GM12878 (cell line): ENCODE measurements around the gene HSPA12B. TPM values are rescaled to one million over a fixed set of nuclear protein-coding genes. Genes with fewer than 3 reads are reported as not detected.

ENCODE experiments used
- ATAC-seq: fragments of 200-7000 bp; cut with Tn5 transposase; 3 replicates; pipeline ENCODE4 v1.9.1; 2020; ENCODE audit warnings: mild to moderate bottlenecking, moderate library complexity
- BruUV-seq: library from RNA; stranded (reverse); fragments of 400-500 nt; replicated peaks from 2 replicates; lab custom pipeline; 2021; lab: Mats Ljungman, UMichigan
- CTCF ChIA-PET: fragments of 300-600 bp; sonication (Branson Sonifier 250); formaldehyde crosslinking; extraction: SDS; loops from one replicate; lab custom pipeline; 2021; ENCODE audit warnings: inconsistent platforms; lab: Yijun Ruan, JAX
- POLR2A ChIA-PET: fragments of 350-600 bp; formaldehyde crosslinking; extraction: SDS; loops from one replicate; lab custom pipeline; 2021; ENCODE audit warnings: inconsistent platforms; lab: Charles Lee
- RAD21 ChIA-PET: fragments of 300-600 bp; sonication (Branson Sonifier 250); formaldehyde crosslinking; loops from one replicate; lab custom pipeline; 2023; ENCODE audit warnings: antibody characterized with exemption; ENCODE audit not compliant: unreplicated experiment; lab: Charles Lee
- SMC1A ChIA-PET: fragments of 300-600 bp; sonication (Branson Sonifier 250); formaldehyde crosslinking; loops from one replicate; lab custom pipeline; 2023; ENCODE audit not compliant: unreplicated experiment, uncharacterized antibody; lab: Charles Lee
- DNase-seq: peaks from one replicate; pipeline ENCODE4 v3.0.0-alpha.2; 2011; ENCODE audit warnings: low read depth, low spot score
- FAIRE-seq: peaks from 3 replicates; lab custom pipeline; 2011; peaks lifted over from hg19 to GRCh38; lab: Jason Lieb, UNC
- H2AFZ ChIP-seq: 2 replicates; pipeline ENCODE4 v1.6.0; 2011; ENCODE audit warnings: low read depth, low read length, control low read depth; ENCODE audit not compliant: control insufficient read depth
- H3K27ac ChIP-seq: 2 replicates; pipeline ENCODE4 v1.5.1; 2011; ENCODE audit warnings: control low read depth; ENCODE audit not compliant: control insufficient read depth, insufficient read depth
- H3K27me3 ChIP-seq, 2 experiments: replicated peaks in 1 of 2; 2 replicates each; pipeline versions ENCODE4 v1.6.0 to v1.6.1; 2011; ENCODE audit warnings: low read length in 1 of 2; ENCODE audit not compliant: control insufficient read depth in 2 of 2, insufficient read depth in 2 of 2
- H3K36me3 ChIP-seq, 2 experiments: 2 replicates each; pipeline ENCODE4 v1.5.1; 2011; ENCODE audit warnings: low read length in 1 of 2; ENCODE audit not compliant: control insufficient read depth in 2 of 2, insufficient read depth in 2 of 2
- H3K4me1 ChIP-seq: 2 replicates; pipeline ENCODE4 v1.6.1; 2011; ENCODE audit warnings: mild to moderate bottlenecking, low read length, moderate library complexity, mixed read lengths; ENCODE audit not compliant: control insufficient read depth, insufficient read depth
- H3K4me2 ChIP-seq: 2 replicates; pipeline ENCODE4 v1.6.0; 2011; ENCODE audit warnings: control low read depth; ENCODE audit not compliant: control insufficient read depth, insufficient read depth
- H3K4me3 ChIP-seq: fragments of 200-600 bp; sonication (generic); 2 replicates; pipeline ENCODE4 v1.5.1; 2016
- H3K79me2 ChIP-seq: 2 replicates; pipeline ENCODE4 v1.6.0; 2011; ENCODE audit warnings: low read length; ENCODE audit not compliant: control insufficient read depth, insufficient read depth
- H3K9ac ChIP-seq: 2 replicates; pipeline ENCODE4 v1.8.0; 2011; ENCODE audit warnings: low read length, control low read depth, mixed read lengths; ENCODE audit not compliant: control insufficient read depth, insufficient read depth
- H3K9me3 ChIP-seq: replicated peaks from 3 replicates; pipeline ENCODE4 v1.5.1; 2011; ENCODE audit warnings: mild to moderate bottlenecking, low read length; ENCODE audit not compliant: control insufficient read depth, insufficient read depth
- H4K20me1 ChIP-seq: 2 replicates; pipeline ENCODE4 v1.6.0; 2011; ENCODE audit not compliant: control insufficient read depth, insufficient read depth
- ASH2L ChIP-seq: fragments of 300-600, 200-600 bp; sonication (generic); IDR thresholded peaks from 2 replicates; pipeline ENCODE4 v1.6.1; 2017; ENCODE audit warnings: low read depth, mild to moderate bottlenecking, borderline replicate concordance
- BACH1 ChIP-seq: fragments of 450-650 bp; IDR thresholded peaks from 2 replicates; pipeline ENCODE4 v1.6.1; 2017; ENCODE audit warnings: mild to moderate bottlenecking, borderline replicate concordance
- BMI1 ChIP-seq: fragments of 450-650 bp; IDR thresholded peaks from 2 replicates; pipeline ENCODE4 v1.6.1; 2016; ENCODE audit warnings: mild to moderate bottlenecking, moderate library complexity, borderline replicate concordance
- HDGF ChIP-seq: fragments of 450-650 bp; IDR thresholded peaks from 2 replicates; pipeline ENCODE4 v1.6.1; 2016; ENCODE audit warnings: antibody characterized with exemption
- JUNB ChIP-seq: IDR thresholded peaks from 2 replicates; pipeline ENCODE4 v1.6.1; 2016; ENCODE audit warnings: antibody characterized with exemption, mild to moderate bottlenecking
- KDM1A ChIP-seq: fragments of 200-600 bp; sonication (generic); IDR thresholded peaks from 2 replicates; pipeline ENCODE4 v1.6.1; 2016; ENCODE audit warnings: borderline replicate concordance
- MLLT1 ChIP-seq: fragments of 450-650 bp; IDR thresholded peaks from 2 replicates; pipeline ENCODE4 v1.6.1; 2016; ENCODE audit warnings: mild to moderate bottlenecking
- RB1 ChIP-seq: fragments of 450-650 bp; formaldehyde crosslinking; IDR thresholded peaks from 2 replicates; pipeline ENCODE4 v1.6.1; 2017; ENCODE audit warnings: mild to moderate bottlenecking, borderline replicate concordance
- RBBP5 ChIP-seq: fragments of 200-600 bp; sonication (generic); conservative IDR thresholded peaks from 2 replicates; pipeline ENCODE4 v1.6.1; 2016
- SIX5 ChIP-seq: IDR thresholded peaks from 2 replicates; pipeline ENCODE4 v1.6.1; 2011; ENCODE audit warnings: mild to moderate bottlenecking, low read depth, low read length, moderate library complexity; ENCODE audit not compliant: severe bottlenecking
- STAT1 ChIP-seq: fragments of 450-650 bp; conservative IDR thresholded peaks from 2 replicates; pipeline ENCODE4 v1.6.1; 2014; ENCODE audit warnings: antibody characterized with exemption, mild to moderate bottlenecking
- ZZZ3 ChIP-seq: IDR thresholded peaks from 2 replicates; pipeline ENCODE4 v1.6.1; 2011; ENCODE audit warnings: low read depth; ENCODE audit not compliant: control insufficient read depth, insufficient read length
- WGBS: methylation state at CpG from one replicate; pipeline ENCODE4 v1.1.6; 2016; ENCODE audit warnings: low lambda C conversion rate; ENCODE audit not compliant: insufficient replicate concordance, insufficient coverage; ENCODE audit errors: missing lambda C conversion rate; 5-methylcytosine and 5-hydroxymethylcytosine counted together
- in situ Hi-C: fragments of 300-500 bp; cut with MboI; formaldehyde crosslinking; loops from 9 replicates; pipeline ENCODE4 v1.14.3; 2018; ENCODE audit warnings: mixed read lengths
- intact Hi-C: fragments of 100-400 bp; cut with micrococcal nuclease; formaldehyde crosslinking; loops from one replicate; pipeline ENCODE4 v1.14.2; 2022; ENCODE audit not compliant: unreplicated experiment
- polyA plus RNA-seq, 11 experiments: library from polyadenylated mRNA; depleted of rRNA in 4 of 11; unstranded in 6 of 11; stranded (reverse) in 5 of 11; fragments of >200 nt; fragmentation: Nextera tagmentation in 4 of 11; fragmentation: Illumina TruSeq in 1 of 11; extraction: Ambion mirVana in 4 of 11; extraction: Trizol in 1 of 11; gene quantifications; 1 replicate in 1 of 11; 2 replicates in 10 of 11; pipeline versions ENCODE4 v1.2.1 to v1.2.3, GENCODE V29; 2011 to 2016; ENCODE audit warnings: inconsistent platforms in 2 of 11, missing spikeins in 2 of 11, low read depth in 1 of 11
- total RNA-seq, 4 experiments: library from RNA; depleted of rRNA in 3 of 4; stranded (reverse); fragments of >200 nt in 3 of 4; fragmentation: Illumina TruSeq in 1 of 4; extraction: Trizol in 1 of 4; gene quantifications; 2 replicates each; pipeline versions ENCODE4 v1.2.1 to v1.2.3, GENCODE V29; 2013 to 2021
- TF ChIP-seq, protein P1 (sequence below): fragments of 150-350 bp; IDR thresholded peaks from 2 replicates; pipeline ENCODE4 v1.6.1; 2014; ENCODE audit warnings: mild to moderate bottlenecking, low read depth, low read length

Gene HSPA12B
- total and polyA plus RNA-seq, 10 of the 15 experiments (the other 5 are each of a cell fraction or from before 2014, with no cell fraction given), result 0.08 TPM; not detected in 9

DNA sequence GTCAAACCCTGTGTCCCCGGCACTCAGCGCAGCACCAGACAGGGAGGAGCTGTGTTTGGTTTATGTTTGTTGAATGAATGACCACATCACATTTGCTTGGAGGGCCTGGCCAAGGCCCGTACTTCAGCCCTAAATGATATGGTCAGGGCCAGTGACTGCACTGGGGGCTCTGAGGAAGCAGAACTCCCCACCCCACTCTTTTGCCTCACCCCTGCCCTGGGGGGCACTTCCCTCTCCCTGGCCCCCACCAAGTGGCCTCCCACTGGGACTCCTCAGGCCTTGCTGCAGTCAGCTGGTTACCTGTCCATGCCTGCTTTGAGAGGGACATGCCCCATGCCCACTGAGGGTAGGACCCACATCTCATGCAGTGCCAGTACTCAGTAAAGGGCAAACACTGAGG, 32.2 kb downstream of the HSPA12B start:
- ChIA-PET RAD21 (no interaction called here), POLR2A (interaction anchor here (0.5 kb wide), 1 partner anchor 103 kb away, joined by 3 read pairs; no protein-coding TSS in a partner anchor), SMC1A (no interaction called here), CTCF (interaction anchor here (5.7 kb wide), 1 partner anchor 11 kb away, joined by 52 read pairs; no protein-coding TSS in a partner anchor)
- BruUV-seq, result no TSS peak
- Histone ChIP-seq H3K4me3 (no peak overlapping the region), H3K4me2 (no peak overlapping the region; the same call in 1 of the 2 replicates), H3K9ac (no peak overlapping the region), H3K36me3 (no peaks in the 10 kb centered on the region; a peak in 1 of 4 replicates), H2AFZ (no peak overlapping the region), H3K27ac (no peak overlapping the region), H3K4me1 (peaks cover 29% of the 10 kb centered on the region), H3K9me3 (no peaks in the 10 kb centered on the region), H3K79me2 (peaks cover 14% of the 10 kb centered on the region), H4K20me1 (no peaks in the 10 kb centered on the region), H3K27me3 (no peaks in the 10 kb centered on the region)
- FAIRE-seq (no peak), ATAC-seq (no peak), DNase-seq (no peak)
- in situ Hi-C loops (no loop called here), intact Hi-C loops (loop anchor here (5.0 kb wide), 2 partner anchors 47 to 87 kb away; no protein-coding TSS in a partner anchor)
- whole genome bisulfite sequencing, result 96% methylated on average over 3 of the region's 3 CpGs
- no peak for TF ChIP-seq ASH2L
- TF ChIP-seq RB1, result no peak
- no peak for TF ChIP-seq KDM1A
- TF ChIP-seq STAT1, result no peak
- TF ChIP-seq, protein P1, sequence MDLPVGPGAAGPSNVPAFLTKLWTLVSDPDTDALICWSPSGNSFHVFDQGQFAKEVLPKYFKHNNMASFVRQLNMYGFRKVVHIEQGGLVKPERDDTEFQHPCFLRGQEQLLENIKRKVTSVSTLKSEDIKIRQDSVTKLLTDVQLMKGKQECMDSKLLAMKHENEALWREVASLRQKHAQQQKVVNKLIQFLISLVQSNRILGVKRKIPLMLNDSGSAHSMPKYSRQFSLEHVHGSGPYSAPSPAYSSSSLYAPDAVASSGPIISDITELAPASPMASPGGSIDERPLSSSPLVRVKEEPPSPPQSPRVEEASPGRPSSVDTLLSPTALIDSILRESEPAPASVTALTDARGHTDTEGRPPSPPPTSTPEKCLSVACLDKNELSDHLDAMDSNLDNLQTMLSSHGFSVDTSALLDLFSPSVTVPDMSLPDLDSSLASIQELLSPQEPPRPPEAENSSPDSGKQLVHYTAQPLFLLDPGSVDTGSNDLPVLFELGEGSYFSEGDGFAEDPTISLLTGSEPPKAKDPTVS, result no peak
- no peak for TF ChIP-seq HDGF
- no peak for TF ChIP-seq BACH1
- no peak for TF ChIP-seq RBBP5
- no peak for TF ChIP-seq MLLT1
- TF ChIP-seq JUNB, result no peak
- no peak for TF ChIP-seq SIX5
- no peak for TF ChIP-seq BMI1
- no peak for TF ChIP-seq ZZZ3
